ENCODE data around the gene PLET1. TPM values are rescaled to one million over a fixed set of nuclear protein-coding genes. Genes with fewer than 3 reads are reported as not detected.

Gene PLET1
- total RNA-seq, 1 donor from 2014 or later, result not detected

- no peaks in the 10 kb centered on the region for H3K79me2 ChIP-seq (ENCODE audit: low read depth)
- no peaks in the 10 kb centered on the region for H3K36me3 Mint-ChIP-seq
- DNase-seq (ENCODE audit: low spot score), result no peak
- H3K4me1 ChIP-seq, result no peaks in the 10 kb centered on the region
- no peak overlapping the region for H3K4me2 ChIP-seq
- H3K27me3 Mint-ChIP-seq (ENCODE audit: insufficient read depth, low read depth), result no peaks in the 10 kb centered on the region
- H3K9ac ChIP-seq, result no peak overlapping the region
- no peaks in the 10 kb centered on the region for H3K27me3 ChIP-seq
- TF ChIP-seq EZH2phosphoT487 (IDR thresholded peaks at IDR 0.05) (no peak), EZH2 (IDR thresholded peaks at IDR 0.05) (no peak), CTCF (IDR thresholded peaks at IDR 0.05) (no peak)
- H3F3A ChIP-seq (ENCODE audit: low read depth), result no peaks in the 10 kb centered on the region
- H3K4me3 ChIP-seq, result no peak overlapping the region
- H4K20me1 ChIP-seq (ENCODE audit: low read depth), result no peaks in the 10 kb centered on the region
- no peak overlapping the region for H3K27ac Mint-ChIP-seq
- H3K4me1 Mint-ChIP-seq, result no peaks in the 10 kb centered on the region
- H3K9me3 Mint-ChIP-seq, result no peaks in the 10 kb centered on the region
- H3K36me3 ChIP-seq, result no peaks in the 10 kb centered on the region
- no peak overlapping the region for H3K4me3 Mint-ChIP-seq
- H3K9me3 ChIP-seq (ENCODE audit: low read depth), result no peaks in the 10 kb centered on the region
- H2AFZ ChIP-seq (replicated peaks), result no peak overlapping the region
- no peak overlapping the region for H3K27ac ChIP-seq
Observed at GRCh38 chr11:112269139-112269538, 8.5 kb upstream of the PLET1 start.

- H4K20me1 ChIP-seq (ENCODE audit: low read depth), result no peaks in the 10 kb centered on the region
- no peaks in the 10 kb centered on the region for H3K36me3 Mint-ChIP-seq
- no peak overlapping the region for H3K4me2 ChIP-seq
- H3K9me3 Mint-ChIP-seq, result no peaks in the 10 kb centered on the region
- H3K9me3 ChIP-seq (ENCODE audit: low read depth), result no peaks in the 10 kb centered on the region
- no peak overlapping the region for H3K4me3 ChIP-seq
- no peaks in the 10 kb centered on the region for H3K27me3 Mint-ChIP-seq (ENCODE audit: insufficient read depth, low read depth)
- H3K79me2 ChIP-seq (ENCODE audit: low read depth), result no peaks in the 10 kb centered on the region
- H3F3A ChIP-seq (ENCODE audit: low read depth), result no peaks in the 10 kb centered on the region
- TF ChIP-seq EZH2 (IDR thresholded peaks at IDR 0.05), result no peak
- TF ChIP-seq CTCF (IDR thresholded peaks at IDR 0.05), result no peak
- no peak for TF ChIP-seq EZH2phosphoT487 (IDR thresholded peaks at IDR 0.05)
- no peak overlapping the region for H3K4me3 Mint-ChIP-seq
- no peaks in the 10 kb centered on the region for H3K4me1 Mint-ChIP-seq
- no peak overlapping the region for H3K9ac ChIP-seq
- no peak overlapping the region for H3K27ac Mint-ChIP-seq
- DNase-seq (ENCODE audit: low spot score), result no peak
- no peak overlapping the region for H3K27ac ChIP-seq
- no peaks in the 10 kb centered on the region for H3K27me3 ChIP-seq
- H2AFZ ChIP-seq (replicated peaks), result no peak overlapping the region
- H3K4me1 ChIP-seq, result no peaks in the 10 kb centered on the region
- H3K36me3 ChIP-seq, result no peaks in the 10 kb centered on the region
Observed at GRCh38 chr11:112268406-112268805, 7.7 kb upstream of the PLET1 start.

- Mint-ChIP-seq H3K27me3 (ENCODE audit: insufficient read depth, low read depth) (no peaks in the 10 kb centered on the region), H3K9me3 (no peaks in the 10 kb centered on the region), H3K4me3 (no peak overlapping the region), H3K4me1 (no peaks in the 10 kb centered on the region), H3K36me3 (no peaks in the 10 kb centered on the region), H3K27ac (no peak overlapping the region)
- no peaks in the 10 kb centered on the region for H3K79me2 ChIP-seq (ENCODE audit: low read depth)
- H4K20me1 ChIP-seq (ENCODE audit: low read depth), result no peaks in the 10 kb centered on the region
- H3K4me1 ChIP-seq, result no peaks in the 10 kb centered on the region
- H2AFZ ChIP-seq (replicated peaks), result no peak overlapping the region
- no peaks in the 10 kb centered on the region for H3F3A ChIP-seq (ENCODE audit: low read depth)
- H3K27ac ChIP-seq, result no peak overlapping the region
- no peaks in the 10 kb centered on the region for H3K27me3 ChIP-seq
- H3K9ac ChIP-seq, result no peak overlapping the region
- H3K9me3 ChIP-seq (ENCODE audit: low read depth), result no peaks in the 10 kb centered on the region
- H3K4me2 ChIP-seq, result no peak overlapping the region
- DNase-seq (ENCODE audit: low spot score), result no peak
- H3K4me3 ChIP-seq, result no peak overlapping the region
- TF ChIP-seq EZH2 (IDR thresholded peaks at IDR 0.05) (no peak), EZH2phosphoT487 (IDR thresholded peaks at IDR 0.05) (no peak), CTCF (IDR thresholded peaks at IDR 0.05) (no peak)
- no peaks in the 10 kb centered on the region for H3K36me3 ChIP-seq
Observed at GRCh38 chr11:112267188-112267591, 6.5 kb upstream of the PLET1 start.

GRCh38 chr11:112266410-112266778 is 5.7 kb upstream of the PLET1 start:
- Histone ChIP-seq H3K4me2 (no peak overlapping the region), H3F3A (ENCODE audit: low read depth) (no peaks in the 10 kb centered on the region), H3K27ac (no peak overlapping the region), H3K79me2 (ENCODE audit: low read depth) (no peaks in the 10 kb centered on the region), H3K9me3 (ENCODE audit: low read depth) (no peaks in the 10 kb centered on the region), H3K9ac (no peak overlapping the region), H3K36me3 (no peaks in the 10 kb centered on the region), H3K4me1 (no peaks in the 10 kb centered on the region), H3K27me3 (no peaks in the 10 kb centered on the region), H4K20me1 (ENCODE audit: low read depth) (no peaks in the 10 kb centered on the region), H3K4me3 (no peak overlapping the region), H2AFZ (replicated peaks) (no peak overlapping the region)
- Mint-ChIP-seq H3K9me3 (no peaks in the 10 kb centered on the region), H3K36me3 (no peaks in the 10 kb centered on the region), H3K27ac (no peak overlapping the region), H3K27me3 (ENCODE audit: insufficient read depth, low read depth) (no peaks in the 10 kb centered on the region), H3K4me3 (no peak overlapping the region), H3K4me1 (no peaks in the 10 kb centered on the region)
- no peak for DNase-seq (ENCODE audit: low spot score)
- TF ChIP-seq CTCF (IDR thresholded peaks at IDR 0.05) (no peak), EZH2phosphoT487 (IDR thresholded peaks at IDR 0.05) (no peak), EZH2 (IDR thresholded peaks at IDR 0.05) (no peak)
